ENCODE measurements around the gene KHDRBS2.
A peak's percentile ranks its signal among the peaks of the same experiment; 100 is the strongest.

Gene KHDRBS2

GRCh38 chr6:62174548-62174947 is 111.5 kb downstream of the KHDRBS2 start:
- no peak for DNase-seq

- no peak for DNase-seq
Observed at GRCh38 chr6:62167736-62168135, 118.3 kb downstream of the KHDRBS2 start.

GRCh38 chr6:62162858-62163257 is 123.2 kb downstream of the KHDRBS2 start:
- no peak for DNase-seq

GRCh38 chr6:62152796-62153195 is 133.2 kb downstream of the KHDRBS2 start:
- DNase-seq, result no peak

GRCh38 chr6:62150048-62150663 is 135.9 kb downstream of the KHDRBS2 start:
- DNase-seq, result peak; percentile 0

- no peak for DNase-seq
Observed at GRCh38 chr6:62146954-62147853, 138.8 kb downstream of the KHDRBS2 start.

GRCh38 chr6:62129127-62129526 is 156.9 kb downstream of the KHDRBS2 start:
- no peak for DNase-seq

GRCh38 chr6:62119401-62119800 is 166.6 kb downstream of the KHDRBS2 start:
- DNase-seq, result no peak

- DNase-seq, result no peak
Observed at GRCh38 chr6:62103186-62103859, 182.7 kb downstream of the KHDRBS2 start.

GRCh38 chr6:62102387-62102786 is 183.6 kb downstream of the KHDRBS2 start:
- DNase-seq, result no peak

GRCh38 chr6:62090442-62091229 is 195.4 kb downstream of the KHDRBS2 start:
- no peak for DNase-seq

GRCh38 chr6:62089781-62090180 is 196.2 kb downstream of the KHDRBS2 start:
- DNase-seq, result no peak

- DNase-seq, result no peak
Observed at GRCh38 chr6:62086047-62086446, 200.0 kb downstream of the KHDRBS2 start.

- DNase-seq, result no peak
Observed at GRCh38 chr6:62075869-62076268, 210.2 kb downstream of the KHDRBS2 start.

GRCh38 chr6:62059901-62060300 is 226.1 kb downstream of the KHDRBS2 start:
- no peak for DNase-seq

GRCh38 chr6:62057300-62057699 is 228.7 kb downstream of the KHDRBS2 start:
- no peak for DNase-seq

- DNase-seq, result no peak
Observed at GRCh38 chr6:62045502-62045901, 240.5 kb downstream of the KHDRBS2 start.

GRCh38 chr6:62043084-62043483 is 242.9 kb downstream of the KHDRBS2 start:
- DNase-seq, result no peak

GRCh38 chr6:62042429-62042828 is 243.6 kb downstream of the KHDRBS2 start:
- DNase-seq, result no peak

- DNase-seq, result no peak
Observed at GRCh38 chr6:62039605-62040004, 246.4 kb downstream of the KHDRBS2 start.

GRCh38 chr6:62037445-62037844 is 248.6 kb downstream of the KHDRBS2 start:
- no peak for DNase-seq

- DNase-seq, result no peak
Observed at GRCh38 chr6:62035952-62036351, 250.1 kb downstream of the KHDRBS2 start.

- DNase-seq, result no peak
Observed at GRCh38 chr6:62013719-62014118, 272.3 kb downstream of the KHDRBS2 start.

All from NCI-H2107 (cell line).